ENCODE measurements around the gene GRK1.

DNA sequence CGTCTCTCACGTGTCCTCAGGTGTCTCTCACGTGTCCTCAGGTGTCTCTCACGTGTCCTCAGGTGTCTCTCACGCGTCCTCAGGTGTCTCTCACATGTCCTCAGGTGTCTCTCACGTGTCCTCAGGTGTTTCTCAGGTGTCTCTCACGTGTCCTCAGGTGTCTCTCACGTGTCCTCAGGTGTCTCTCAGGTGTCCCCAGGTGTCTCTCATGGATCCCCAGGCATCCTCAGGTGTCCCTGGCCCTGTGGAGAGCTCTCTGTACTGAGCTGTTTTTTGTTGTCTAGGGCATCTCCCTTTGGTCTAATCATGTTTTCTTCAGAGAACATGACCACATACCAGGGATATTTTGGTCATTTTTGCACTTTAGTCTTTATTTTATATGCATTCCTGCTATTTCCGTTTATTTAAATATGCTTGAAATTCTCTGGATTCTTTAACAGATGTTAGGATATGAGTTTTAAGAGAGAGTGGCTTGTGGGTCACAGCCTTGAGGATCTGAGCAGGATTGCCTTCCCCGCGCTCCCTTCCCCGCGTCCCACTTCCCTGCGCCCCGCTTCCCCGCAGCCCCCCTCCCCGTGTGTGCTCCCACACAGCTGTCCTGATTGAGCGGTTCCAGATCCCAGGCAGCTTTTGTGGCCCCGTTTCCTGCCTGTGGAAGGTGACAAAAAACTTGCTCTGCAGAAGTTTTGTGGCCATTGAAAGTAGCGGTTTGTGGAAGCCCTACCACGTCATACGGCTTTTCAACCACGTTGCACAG lies 40.9 kb upstream of the GRK1 start:
- TF ChIP-seq, protein P1, sequence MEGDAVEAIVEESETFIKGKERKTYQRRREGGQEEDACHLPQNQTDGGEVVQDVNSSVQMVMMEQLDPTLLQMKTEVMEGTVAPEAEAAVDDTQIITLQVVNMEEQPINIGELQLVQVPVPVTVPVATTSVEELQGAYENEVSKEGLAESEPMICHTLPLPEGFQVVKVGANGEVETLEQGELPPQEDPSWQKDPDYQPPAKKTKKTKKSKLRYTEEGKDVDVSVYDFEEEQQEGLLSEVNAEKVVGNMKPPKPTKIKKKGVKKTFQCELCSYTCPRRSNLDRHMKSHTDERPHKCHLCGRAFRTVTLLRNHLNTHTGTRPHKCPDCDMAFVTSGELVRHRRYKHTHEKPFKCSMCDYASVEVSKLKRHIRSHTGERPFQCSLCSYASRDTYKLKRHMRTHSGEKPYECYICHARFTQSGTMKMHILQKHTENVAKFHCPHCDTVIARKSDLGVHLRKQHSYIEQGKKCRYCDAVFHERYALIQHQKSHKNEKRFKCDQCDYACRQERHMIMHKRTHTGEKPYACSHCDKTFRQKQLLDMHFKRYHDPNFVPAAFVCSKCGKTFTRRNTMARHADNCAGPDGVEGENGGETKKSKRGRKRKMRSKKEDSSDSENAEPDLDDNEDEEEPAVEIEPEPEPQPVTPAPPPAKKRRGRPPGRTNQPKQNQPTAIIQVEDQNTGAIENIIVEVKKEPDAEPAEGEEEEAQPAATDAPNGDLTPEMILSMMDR (IDR thresholded peaks at IDR 0.05): no peak
- TF ChIP-seq EP300 (IDR thresholded peaks at IDR 0.05; ENCODE audit: low read depth): no peak
- no peak for TF ChIP-seq POLR2A (IDR thresholded peaks at IDR 0.05)
- TF ChIP-seq POLR2AphosphoS5 (IDR thresholded peaks at IDR 0.05): no peak
